Measurements from ENCODE around the gene RBM47.

Gene RBM47

DNA sequence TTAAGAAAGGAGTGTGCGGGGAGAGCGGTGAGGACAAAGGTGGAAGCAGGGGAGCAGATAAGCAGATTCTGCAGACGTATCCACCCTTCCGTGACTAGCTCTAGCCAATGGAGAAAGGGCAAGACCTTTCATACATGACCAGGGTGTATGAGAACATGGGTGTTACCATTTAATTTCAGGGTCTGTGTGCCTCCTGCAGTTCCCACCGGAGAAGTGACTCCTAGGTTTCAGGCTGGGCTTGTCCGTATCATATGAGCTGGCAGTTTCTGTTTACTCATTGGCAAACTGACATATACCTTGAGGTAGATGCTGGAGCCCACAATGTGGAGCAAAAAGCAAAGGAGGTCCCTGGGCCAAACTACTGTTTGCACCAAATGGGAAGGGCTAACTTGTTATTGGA lies 6.8 kb downstream of the RBM47 start:
- DNase-seq, result no peak

- DNase-seq, result no peak
These were observed 7.8 kb downstream of the RBM47 start for GRCh38 chr4:40621592-40622512.

GRCh38 chr4:40621229-40621591 lies 8.5 kb downstream of the RBM47 start:
- no peak for DNase-seq

DNA sequence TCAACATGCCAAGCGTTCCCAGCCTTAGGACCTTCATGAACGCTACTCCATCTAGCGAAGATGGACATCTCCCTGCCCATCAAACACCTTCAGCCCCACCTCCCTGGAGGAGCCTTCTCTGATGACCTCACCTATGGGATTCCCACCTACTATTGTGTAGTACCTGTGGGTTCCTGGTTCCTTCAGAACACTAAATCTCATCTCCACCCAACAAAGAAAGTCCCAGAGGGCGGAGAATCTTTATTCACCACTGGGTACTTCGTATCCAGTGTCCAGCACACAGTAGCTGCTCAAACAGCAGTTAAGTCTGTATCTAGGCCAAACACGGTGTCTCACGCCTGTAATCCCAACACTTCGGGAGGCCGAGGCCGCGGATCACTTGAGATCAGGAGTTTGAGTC lies 10.1 kb downstream of the RBM47 start:
- no peak for DNase-seq

DNA sequence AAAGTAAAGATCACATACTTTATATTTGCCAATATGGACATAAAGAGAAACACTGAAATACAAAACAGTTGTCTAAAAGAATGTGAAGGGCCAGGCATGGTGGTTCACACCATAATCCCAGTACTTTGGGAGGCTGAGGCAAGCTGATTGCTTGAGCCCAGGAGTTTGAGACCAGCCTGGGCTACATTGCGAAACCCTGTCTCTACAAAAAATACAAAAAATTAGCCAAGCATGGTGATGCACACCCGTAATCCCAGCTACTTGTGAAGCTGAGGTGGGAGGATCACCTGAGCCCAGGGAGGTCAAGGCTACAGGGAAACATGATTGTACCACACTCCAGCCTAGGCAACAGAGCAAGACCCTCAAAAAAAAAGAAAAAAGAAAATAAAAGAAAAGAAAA lies 11.8 kb downstream of the RBM47 start:
- DNase-seq, result no peak

GRCh38 chr4:40614031-40614430 lies 15.6 kb downstream of the RBM47 start:
- DNase-seq, result no peak

GRCh38 chr4:40613456-40613855 lies 16.2 kb downstream of the RBM47 start:
- DNase-seq, result no peak

GRCh38 chr4:40612831-40613230 lies 16.8 kb downstream of the RBM47 start:
- DNase-seq, result no peak

GRCh38 chr4:40612283-40612682 lies 17.4 kb downstream of the RBM47 start:
- DNase-seq, result no peak

DNA sequence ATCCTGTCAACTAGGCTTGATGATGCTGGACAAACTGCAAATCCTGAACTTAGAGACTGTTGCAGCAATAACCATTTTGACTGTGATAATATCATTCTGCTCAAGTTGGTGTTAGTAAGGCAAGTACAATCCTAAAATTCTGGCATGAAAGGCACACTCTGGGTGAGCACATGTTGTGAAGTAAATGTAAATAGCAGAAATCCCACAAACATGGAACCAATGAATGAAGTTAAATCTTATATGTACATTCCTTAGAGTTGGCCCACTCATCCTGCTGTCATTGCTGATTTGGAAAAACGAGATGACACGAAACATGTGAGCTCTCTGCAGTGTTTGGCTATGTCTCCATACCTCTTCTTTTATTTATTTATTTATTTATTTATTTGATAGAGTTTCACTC lies 21.0 kb downstream of the RBM47 start:
- DNase-seq, result no peak

- DNase-seq, result no peak
These were observed 22.4 kb downstream of the RBM47 start for GRCh38 chr4:40607221-40607620.

DNA sequence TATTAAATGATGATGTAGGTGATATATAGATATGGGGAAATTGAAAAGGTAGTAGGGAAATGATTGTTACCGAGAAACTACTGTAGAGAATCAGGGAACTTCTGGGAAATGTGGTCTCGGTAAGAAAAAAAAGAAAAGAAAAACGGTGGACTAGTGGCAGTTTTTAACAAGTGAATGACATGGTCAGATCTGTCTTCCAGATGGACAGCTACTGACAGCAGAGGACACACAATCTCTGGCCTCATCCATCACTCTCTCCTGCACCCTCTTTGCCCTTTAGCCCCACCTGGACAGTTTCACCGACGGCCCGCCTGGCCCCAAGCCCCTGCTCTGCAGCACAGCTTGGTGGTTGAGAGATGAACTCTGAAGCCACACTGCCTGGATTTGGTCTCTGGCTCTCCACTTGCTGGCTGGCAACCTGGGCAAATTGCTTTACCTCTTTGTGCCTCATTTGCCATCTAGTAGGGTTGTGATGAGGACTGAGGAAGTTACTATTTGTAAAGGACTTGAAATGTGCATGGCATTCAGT lies 23.4 kb downstream of the RBM47 start:
- no peak for DNase-seq

- DNase-seq, result no peak
These were observed 26.4 kb downstream of the RBM47 start for GRCh38 chr4:40603281-40603680.

DNA sequence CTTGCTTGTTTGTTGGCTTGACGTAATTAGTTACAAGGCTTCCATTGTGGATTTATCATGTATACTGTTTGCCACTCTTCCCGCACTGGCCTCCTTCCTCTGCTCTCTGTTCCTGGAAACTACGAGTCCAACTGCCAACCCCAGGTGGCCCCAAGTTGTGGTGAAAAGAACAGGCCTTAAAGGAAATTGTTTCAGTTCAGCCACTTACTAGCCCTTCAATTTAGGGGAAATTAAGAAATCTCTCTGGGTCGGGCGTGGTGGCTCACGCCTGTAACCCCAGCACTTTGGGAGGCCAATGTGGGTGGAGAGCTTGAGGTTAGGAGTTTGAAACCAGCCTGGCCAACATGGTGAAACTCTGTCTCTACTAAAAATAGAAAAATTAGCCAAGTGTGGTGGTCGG lies 28.0 kb downstream of the RBM47 start:
- DNase-seq, result no peak

DNA sequence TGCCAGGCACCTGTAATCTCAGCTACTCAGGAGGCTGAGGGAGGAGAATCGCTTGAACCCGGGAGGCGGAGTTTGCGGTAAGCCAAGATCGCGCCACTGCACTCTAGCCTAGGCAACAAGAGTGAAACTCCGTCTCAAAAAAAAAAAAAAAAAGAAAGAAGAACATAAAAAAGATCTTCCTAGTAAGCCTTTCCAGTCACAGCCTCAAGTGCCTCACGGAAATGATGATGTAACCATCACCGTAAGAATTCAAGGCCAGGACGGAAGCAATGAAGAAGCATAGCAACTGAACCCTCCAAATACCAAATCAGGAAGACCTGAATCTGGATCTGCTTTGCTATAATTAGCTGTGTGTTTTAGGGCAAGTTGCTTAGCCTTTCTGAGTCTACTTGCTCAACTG lies 28.8 kb downstream of the RBM47 start:
- no peak for DNase-seq

GRCh38 chr4:40599431-40599830 lies 30.2 kb downstream of the RBM47 start:
- no peak for DNase-seq

DNA sequence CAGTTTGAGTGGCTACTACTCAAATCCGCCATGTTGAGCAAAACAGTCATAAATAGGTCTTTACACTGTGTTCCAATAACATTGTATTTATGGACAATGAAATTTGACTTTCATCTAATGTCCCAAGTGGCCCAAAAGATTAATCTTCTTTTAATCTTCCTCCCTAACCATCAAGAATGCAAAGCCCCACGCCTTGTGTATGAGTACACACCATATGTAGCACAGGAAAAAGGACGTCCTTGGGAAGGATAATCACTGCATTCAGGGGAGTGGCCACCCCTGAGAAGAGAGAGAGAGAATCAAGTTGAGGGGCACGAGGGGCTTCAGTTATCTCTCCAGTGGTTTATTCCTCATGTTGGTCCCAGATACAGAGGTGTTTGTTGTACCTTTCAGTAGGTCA lies 33.1 kb downstream of the RBM47 start:
- no peak for DNase-seq

- DNase-seq, result no peak
These were observed 33.7 kb downstream of the RBM47 start for GRCh38 chr4:40595981-40596380.

DNA sequence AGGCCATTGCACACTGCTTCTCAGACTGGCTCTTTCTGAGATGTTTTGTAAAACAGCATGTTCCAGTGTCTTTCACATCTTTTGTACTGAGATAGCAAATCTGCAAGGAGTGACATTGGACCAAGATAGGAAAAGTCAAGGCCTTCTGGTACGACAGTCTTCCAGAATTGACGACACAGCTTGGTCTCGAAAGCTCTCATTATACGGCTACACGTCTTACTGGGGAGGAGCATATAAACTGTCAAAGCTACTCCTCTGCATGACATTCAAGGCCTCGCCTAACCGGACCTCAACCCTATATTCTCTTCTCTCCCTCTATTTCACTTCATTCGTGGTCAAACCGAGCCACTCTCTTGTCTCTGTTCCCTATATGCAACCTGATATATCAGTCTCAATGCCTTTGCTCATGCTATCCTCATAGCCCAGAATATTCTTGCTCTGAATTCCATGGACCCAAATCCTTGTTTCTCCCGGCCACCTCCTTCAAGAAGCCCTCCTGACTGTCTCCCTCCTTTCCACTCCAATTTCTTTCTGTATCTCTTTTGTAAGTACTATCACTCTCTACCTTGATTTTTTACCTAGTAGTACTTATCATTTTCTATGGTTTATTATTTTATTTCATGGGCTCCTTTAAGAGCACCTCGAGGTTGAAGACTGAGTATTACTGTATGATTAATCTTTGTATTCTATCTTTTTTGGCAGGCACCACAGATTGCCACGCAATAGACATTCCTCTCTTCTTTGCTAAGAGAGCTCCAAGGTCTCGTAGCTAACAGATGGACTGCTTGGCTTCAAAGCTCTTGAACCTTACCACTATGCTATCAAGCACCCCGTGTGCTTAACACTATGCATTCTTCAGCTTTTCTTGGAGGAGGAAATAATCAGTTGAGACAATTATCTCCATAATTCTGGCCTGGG lies 35.1 kb downstream of the RBM47 start:
- DNase-seq, result no peak

GRCh38 chr4:40592034-40592433 lies 37.6 kb downstream of the RBM47 start:
- no peak for DNase-seq

DNA sequence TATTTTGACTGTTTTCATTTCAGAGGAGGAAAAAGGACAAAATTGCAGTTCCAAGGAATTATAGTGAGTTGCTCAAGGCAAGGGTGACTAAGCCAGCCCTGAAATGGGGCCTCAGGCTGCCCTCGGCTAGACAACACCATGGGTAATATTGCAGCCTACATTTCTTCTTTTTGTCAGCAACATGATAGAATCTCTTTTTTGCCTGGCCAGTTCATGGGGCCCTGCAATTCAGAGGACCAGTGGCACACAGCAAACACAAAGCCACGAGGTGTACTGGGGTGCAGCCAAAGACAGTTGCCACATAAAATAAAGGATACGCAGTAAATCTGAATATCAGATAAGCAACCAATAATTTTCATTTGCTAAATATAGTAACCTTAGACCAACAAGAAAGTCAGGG lies 41.8 kb downstream of the RBM47 start:
- no peak for DNase-seq

GRCh38 chr4:40587351-40587750 lies 42.3 kb downstream of the RBM47 start:
- no peak for DNase-seq

DNA sequence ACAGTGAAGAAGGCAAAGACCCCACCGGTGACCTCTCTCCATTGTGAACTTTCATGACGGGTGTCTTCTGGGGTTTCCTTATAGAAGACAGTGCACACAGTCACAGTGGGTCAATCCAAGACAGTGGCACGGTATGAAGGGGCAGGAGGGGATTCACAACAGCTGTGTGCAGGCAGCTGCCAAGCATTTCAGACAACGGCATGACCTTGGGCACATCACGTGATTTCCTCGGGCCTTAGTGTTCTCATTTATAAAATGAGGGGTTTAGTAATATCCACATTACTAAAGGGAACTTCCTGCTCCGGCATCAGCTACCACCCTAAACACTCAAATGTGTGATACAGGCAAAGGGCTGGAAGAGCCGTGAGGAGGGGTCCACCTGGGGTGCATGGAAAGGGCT lies 42.9 kb downstream of the RBM47 start:
- no peak for DNase-seq

DNA sequence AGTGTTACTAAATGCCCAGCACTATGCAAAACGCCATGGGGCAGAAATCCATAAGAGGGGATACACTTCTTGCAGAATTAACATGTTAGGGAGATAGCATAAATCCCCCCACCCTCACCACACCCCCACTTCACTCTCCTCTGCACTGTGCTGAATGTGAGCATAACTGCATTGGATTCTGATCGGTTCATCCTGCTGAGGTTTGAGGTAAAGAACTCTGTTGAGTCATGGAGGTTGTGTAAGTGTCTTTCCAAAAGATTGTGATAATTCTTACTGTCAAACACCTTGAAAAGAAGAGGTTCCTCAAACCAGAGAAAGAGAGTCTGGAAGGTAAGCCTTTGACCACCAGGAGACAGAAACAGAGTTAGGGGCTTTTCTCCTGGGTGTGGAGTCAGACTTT lies 43.6 kb downstream of the RBM47 start:
- no peak for DNase-seq
